ENCODE data around the gene C19orf47.

DNA sequence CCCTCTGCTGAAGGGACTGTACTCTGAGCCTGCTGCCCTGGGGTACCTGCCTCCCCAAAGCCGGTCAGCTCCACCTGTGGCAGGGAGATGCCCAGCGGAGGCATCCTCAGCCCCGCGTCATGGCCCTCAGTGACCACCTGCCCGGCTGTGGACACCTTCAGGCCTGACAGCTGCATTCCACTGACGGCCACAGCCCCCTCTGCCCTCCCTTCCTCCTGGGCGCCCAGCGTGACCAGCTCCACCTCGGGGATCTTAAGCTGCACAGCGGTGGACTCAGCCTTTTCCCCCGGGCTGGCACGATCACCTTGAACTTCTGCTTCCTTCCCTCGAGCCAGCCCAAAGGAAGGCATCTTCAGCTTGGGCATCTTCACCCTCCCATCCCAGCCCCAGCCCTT is 46.6 kb upstream of the C19orf47 start:
- TF ChIP-seq CTCF (IDR thresholded peaks at IDR 0.05), result no peak
- TF ChIP-seq EZH2 (IDR thresholded peaks at IDR 0.05), result no peak

Data from neural progenitor cell (in vitro differentiated cells).